Body of pancreas (tissue), 4 donors: Measurements from ENCODE around the gene TERC. TPM values are rescaled to one million over a fixed set of nuclear protein-coding genes. Genes with fewer than 3 reads are reported as not detected.
A peak's percentile ranks its signal among the peaks of the same experiment; 100 is the strongest.

ENCODE experiments used
- ATAC-seq: fragments of 150-250 bp; one replicate; pipeline ENCODE4 v1.9.1; 2016
- DNase-seq, 4 donors: peaks; one replicate each; pipeline ENCODE4 v3.0.0-alpha.2; 2019
- H3K27ac ChIP-seq, 4 donors: fragments of 200-600 bp; sonication (generic); 1 replicate in 3 of 4; 2 replicates in 1 of 4; pipeline versions ENCODE4 v1.5.1 to v1.6.1; 2016 to 2019; ENCODE audit warnings: mild to moderate bottlenecking in 1 of 4, mixed read lengths in 1 of 4, moderate library complexity in 1 of 4
- H3K27me3 ChIP-seq, 2 donors: fragments of 200-600 bp; sonication (generic); one replicate each; pipeline ENCODE4 v1.6.0; 2016; ENCODE audit warnings: mild to moderate bottlenecking in 1 of 2
- H3K36me3 ChIP-seq, 2 donors: fragments of 200-600 bp; sonication (generic); replicated peaks in 1 of 2; 2 replicates each; pipeline ENCODE4 v1.5.1; 2016; ENCODE audit warnings: low read depth in 2 of 2; ENCODE audit not compliant: insufficient read depth in 1 of 2
- H3K4me1 ChIP-seq: fragments of 200-600 bp; sonication (generic); one replicate; pipeline ENCODE4 v1.6.0; 2016
- H3K4me3 ChIP-seq, 2 donors: fragments of 200-600 bp; sonication (generic); 1 replicate in 1 of 2; 2 replicates in 1 of 2; pipeline ENCODE4 v1.5.1; 2016 to 2019
- H3K9me3 ChIP-seq, 3 donors: fragments of 200-600 bp; sonication (generic); 1 replicate in 2 of 3; 2 replicates in 1 of 3; pipeline ENCODE4 v1.5.1; 2016
- CTCF ChIP-seq, 7 experiments: fragments of 450-650 bp in 4 of 7; fragments of 200-600 bp in 3 of 7; sonication (generic) in 3 of 7; IDR thresholded peaks; one replicate each; pipeline ENCODE4 v1.5.1; 2016 to 2019; ENCODE audit warnings: antibody characterized with exemption in 7 of 7
- POLR2A ChIP-seq, 3 donors: fragments of 450-650 bp; IDR thresholded peaks; one replicate each; pipeline ENCODE4 v1.6.1; 2016; ENCODE audit warnings: antibody characterized with exemption in 3 of 3, mild to moderate bottlenecking in 2 of 3
- WGBS, 2 donors: methylation state at CpG; one replicate each; pipeline ENCODE4 v1.1.5; 2017; 5-methylcytosine and 5-hydroxymethylcytosine counted together
- intact Hi-C: fragments of 100-400 bp; cut with DNase I; formaldehyde crosslinking; loops from one replicate; pipeline ENCODE4 v1.15.1; 2023
- total RNA-seq, 2 donors: library from RNA; depleted of rRNA; stranded (reverse); fragments of >200 nt; gene quantifications; one replicate each; pipeline ENCODE4 v1.1.0, GENCODE V29; 2016

Gene TERC
- total RNA-seq, 2 donors from 2014 or later: 17.8 to 79.1 TPM

GRCh38 chr3:169811631-169812331 is 46.9 kb upstream of the TERC start:
- intact Hi-C loops: no loop called here

GRCh38 chr3:169809230-169809795 is 44.5 kb upstream of the TERC start:
- no peak overlapping the region for H3K27ac ChIP-seq
- 31 to 47% methylated on average over 2 of the region's 2 CpGs for WGBS, 2 donors
- DNase-seq: no peak
- no peak overlapping the region for H3K4me3 ChIP-seq
- TF ChIP-seq POLR2A (IDR thresholded peaks at IDR 0.05): no peak
- no peak for TF ChIP-seq CTCF (IDR thresholded peaks at IDR 0.05)
- no peaks in the 10 kb centered on the region for H3K36me3 ChIP-seq
- intact Hi-C loops: no loop called here
- no peaks in the 10 kb centered on the region for H3K9me3 ChIP-seq
- ATAC-seq: no peak
- peaks cover 14% of the 10 kb centered on the region for H3K4me1 ChIP-seq
- H3K27me3 ChIP-seq: no peaks in the 10 kb centered on the region

More at GRCh38 chr3:169811631-169812331, 46.9 kb upstream of the TERC start:
- Histone ChIP-seq H3K27me3 (no peaks in the 10 kb centered on the region), H3K4me3 (peak overlapping the region in 1 of 2 donors; percentile 26), H3K27ac (peak overlapping the region; percentile 0 to 47 (median 25)), H3K4me1 (peaks cover 14% of the 10 kb centered on the region), H3K36me3 (no peaks in the 10 kb centered on the region), H3K9me3 (peaks cover 0 to 5% (median 0%) of the 10 kb centered on the region in 3 donors)
- no peak for TF ChIP-seq POLR2A (IDR thresholded peaks at IDR 0.05)
- TF ChIP-seq CTCF (IDR thresholded peaks at IDR 0.05): no peak
- peak; percentile 33 for ATAC-seq
- 7 to 36% methylated on average over 15 to 29 of the region's 29 CpGs for WGBS, 2 donors
- peak in 2 of 4 donors; percentile 17 to 18 for DNase-seq

GRCh38 chr3:169804681-169805080 is 39.8 kb upstream of the TERC start:
- no peak for ATAC-seq
- WGBS, 2 donors: 87 to 95% methylated on average over 3 of the region's 3 CpGs

GRCh38 chr3:169792359-169792758 is 27.5 kb upstream of the TERC start:
- TF ChIP-seq CTCF (IDR thresholded peaks at IDR 0.05) (no peak), POLR2A (IDR thresholded peaks at IDR 0.05) (no peak)
- ATAC-seq (no peak), DNase-seq (no peak)
- no peak overlapping the region for H3K27ac ChIP-seq
- intact Hi-C loops: no loop called here
- H3K9me3 ChIP-seq: no peaks in the 10 kb centered on the region
- no peak overlapping the region for H3K4me3 ChIP-seq
- H3K36me3 ChIP-seq: peaks cover 7 to 9% of the 10 kb centered on the region in 2 donors
- H3K4me1 ChIP-seq: no peaks in the 10 kb centered on the region
- WGBS, 2 donors: 90 to 93% methylated on average over 1 of the region's 1 CpG
- no peaks in the 10 kb centered on the region for H3K27me3 ChIP-seq

More at GRCh38 chr3:169804681-169805080, 39.8 kb upstream of the TERC start:
- H3K4me1 ChIP-seq: no peaks in the 10 kb centered on the region
- H3K27ac ChIP-seq: no peak overlapping the region
- no peaks in the 10 kb centered on the region for H3K27me3 ChIP-seq
- intact Hi-C loops: no loop called here
- no peaks in the 10 kb centered on the region for H3K9me3 ChIP-seq
- no peaks in the 10 kb centered on the region for H3K36me3 ChIP-seq
- no peak overlapping the region for H3K4me3 ChIP-seq
- no peak for DNase-seq
- TF ChIP-seq POLR2A (IDR thresholded peaks at IDR 0.05) (no peak), CTCF (IDR thresholded peaks at IDR 0.05) (no peak)
